HEK293 (cell line): Measurements from ENCODE around the gene LPIN2.

Experiments
- CTCF ChIA-PET: fragments of 350-600 bp; formaldehyde crosslinking; extraction: SDS; loops from one replicate; lab custom pipeline; 2021; ENCODE audit warnings: antibody characterized with exemption; lab: Yijun Ruan, JAX
- POLR2A ChIA-PET: fragments of 300-600 bp; formaldehyde crosslinking; extraction: SDS; loops from one replicate; lab custom pipeline; 2020; ENCODE audit warnings: antibody characterized with exemption, inconsistent platforms; lab: Yijun Ruan, JAX
- H3K27ac ChIP-seq: fragments of 200-500 bp; sonication (Bioruptor generic); 2 replicates; pipeline ENCODE4 v1.5.1; 2014; ENCODE audit warnings: low read depth, low read length, control low read depth, inconsistent platforms; ENCODE audit errors: extremely low read depth
- H3K36me3 ChIP-seq, 2 experiments: fragments of 200-500 bp in 1 of 2; sonication (Bioruptor generic) in 1 of 2; 1 replicate in 1 of 2; 2 replicates in 1 of 2; pipeline ENCODE4 v1.5.1; 2014 to 2017; ENCODE audit warnings: inconsistent platforms in 2 of 2, low read length in 2 of 2; ENCODE audit not compliant: control insufficient read depth in 2 of 2, insufficient read depth in 1 of 2
- H3K4me1 ChIP-seq: fragments of 200-500 bp; sonication (Bioruptor generic); 2 replicates; pipeline ENCODE4 v1.5.1; 2014; ENCODE audit warnings: mild to moderate bottlenecking, low read length, inconsistent platforms; ENCODE audit not compliant: control insufficient read depth, insufficient read depth
- H3K4me3 ChIP-seq: 2 replicates; pipeline ENCODE4 v1.5.1; 2011; ENCODE audit warnings: low read depth, mild to moderate bottlenecking, control low read depth, low read length, moderate library complexity
- H3K9me3 ChIP-seq: fragments of 200-500 bp; sonication (Bioruptor generic); 2 replicates; pipeline ENCODE4 v1.5.1; 2014; ENCODE audit warnings: low read depth, low read length, inconsistent platforms; ENCODE audit not compliant: control insufficient read depth, insufficient read depth
- GLIS2 ChIP-seq: fragments of 450-650 bp; formaldehyde crosslinking; IDR thresholded peaks from 2 replicates; pipeline ENCODE4 v1.5.1; 2016; ENCODE audit warnings: missing biosample characterization, missing genetic modification characterization
- PRDM1 ChIP-seq: fragments of 450-650 bp; formaldehyde crosslinking; IDR thresholded peaks from 2 replicates; pipeline ENCODE4; 2016; ENCODE audit warnings: missing biosample characterization, missing genetic modification characterization
- ZBTB48 ChIP-seq: fragments of 450-650 bp; formaldehyde crosslinking; IDR thresholded peaks from 2 replicates; pipeline ENCODE4 v1.5.1; 2016; ENCODE audit warnings: missing biosample characterization, missing genetic modification characterization
- ZNF175 ChIP-seq: fragments of 450-650 bp; formaldehyde crosslinking; IDR thresholded peaks from 2 replicates; pipeline ENCODE4 v1.5.1; 2016; ENCODE audit warnings: missing biosample characterization, missing genetic modification characterization
- ZNF248 ChIP-seq: fragments of 450-650 bp; formaldehyde crosslinking; IDR thresholded peaks from 2 replicates; pipeline ENCODE4 v1.5.1; 2017; ENCODE audit warnings: missing biosample characterization, missing genetic modification characterization
- ZNF394 ChIP-seq: fragments of 450-650 bp; formaldehyde crosslinking; IDR thresholded peaks from 2 replicates; pipeline ENCODE4 v1.5.1; 2016; ENCODE audit warnings: missing biosample characterization, missing genetic modification characterization, mild to moderate bottlenecking, moderate library complexity, borderline replicate concordance
- ZNF426 ChIP-seq: fragments of 450-650 bp; formaldehyde crosslinking; IDR thresholded peaks from 2 replicates; pipeline ENCODE4 v1.5.1; 2017; ENCODE audit warnings: missing biosample characterization, missing genetic modification characterization, mild to moderate bottlenecking, inconsistent platforms, moderate library complexity
- ZNF623 ChIP-seq: fragments of 450-650 bp; formaldehyde crosslinking; IDR thresholded peaks from 2 replicates; pipeline ENCODE4 v1.5.1; 2016; ENCODE audit warnings: missing biosample characterization, missing genetic modification characterization
- ZNF747 ChIP-seq: fragments of 450-650 bp; formaldehyde crosslinking; IDR thresholded peaks from 2 replicates; pipeline ENCODE4 v1.5.1; 2016; ENCODE audit warnings: missing biosample characterization, missing genetic modification characterization
- TF ChIP-seq, protein P1 (sequence below): fragments of 450-650 bp; formaldehyde crosslinking; conservative IDR thresholded peaks from 2 replicates; pipeline ENCODE4 v1.5.1; 2016; ENCODE audit warnings: low read depth, missing biosample characterization, missing genetic modification characterization
- TF ChIP-seq, protein P2 (sequence below): fragments of 450-650 bp; formaldehyde crosslinking; optimal IDR thresholded peaks from 2 replicates; pipeline ENCODE3; 2016; ENCODE audit warnings: missing biosample characterization, mild to moderate bottlenecking, missing genetic modification characterization
- TF ChIP-seq, protein P3 (sequence below): fragments of 450-650 bp; formaldehyde crosslinking; IDR thresholded peaks from 2 replicates; pipeline ENCODE4 v1.5.1; 2016; ENCODE audit warnings: missing biosample characterization, missing genetic modification characterization
- TF ChIP-seq, protein P4 (sequence below): fragments of 450-650 bp; formaldehyde crosslinking; IDR thresholded peaks from 2 replicates; pipeline ENCODE4 v1.5.1; 2016; ENCODE audit warnings: missing biosample characterization, missing genetic modification characterization
- TF ChIP-seq, protein P5 (sequence below): fragments of 450-650 bp; formaldehyde crosslinking; IDR thresholded peaks from 2 replicates; pipeline ENCODE4 v1.5.1; 2016; ENCODE audit warnings: missing biosample characterization, missing genetic modification characterization

The LPIN2 gene

DNA sequence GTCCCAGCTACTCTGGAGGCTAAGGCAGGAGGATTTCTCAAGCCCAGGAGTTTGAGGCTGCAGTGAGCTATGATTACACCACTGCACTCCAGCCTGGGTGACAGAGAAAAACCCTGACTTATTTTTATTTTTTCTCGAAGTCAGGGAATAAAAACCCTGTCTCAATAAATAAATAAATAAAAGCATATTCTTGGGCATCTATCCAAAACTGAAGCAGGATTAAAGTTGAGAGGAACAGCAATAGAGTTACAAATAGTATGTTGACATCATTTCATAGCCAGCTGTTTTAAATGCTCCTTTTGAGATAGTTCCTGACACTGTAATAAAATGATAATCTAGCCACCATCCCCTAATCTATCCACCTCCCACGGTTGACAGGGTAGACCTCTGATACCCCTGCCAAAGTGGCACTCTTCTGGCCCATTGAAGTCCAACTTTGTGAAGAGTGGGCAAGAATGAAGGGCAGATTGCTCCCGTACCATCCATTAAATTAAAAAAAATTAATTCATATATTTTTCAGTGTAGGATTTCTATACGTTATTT is 42.3 kb upstream of the LPIN2 start:
- no peaks in the 10 kb centered on the region for H3K36me3 ChIP-seq

DNA sequence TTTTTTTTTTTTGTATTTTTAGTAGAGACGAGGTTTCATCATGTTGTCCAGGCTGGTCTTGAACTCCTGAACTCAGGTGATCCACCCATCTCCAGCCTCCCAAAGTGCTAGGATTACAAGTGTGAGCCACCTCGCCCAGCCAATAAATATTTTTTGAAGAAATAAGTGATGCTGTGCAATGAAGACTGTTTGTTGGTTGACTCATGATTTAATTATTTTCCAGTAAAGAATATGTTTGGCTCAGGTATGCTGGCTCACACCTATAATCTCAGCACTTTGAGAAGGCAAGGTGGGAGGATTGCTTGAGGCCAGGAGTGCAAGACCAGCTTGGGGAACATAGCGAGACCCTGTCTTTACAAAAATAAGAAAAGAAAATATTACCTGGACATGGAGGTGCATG is 41.8 kb upstream of the LPIN2 start:
- H3K9me3 ChIP-seq, result no peaks in the 10 kb centered on the region
- no peak overlapping the region for H3K4me3 ChIP-seq
- ChIA-PET POLR2A (interaction anchor here (0.7 kb wide), 1 partner anchor 604 kb away, joined by 3 read pairs; no protein-coding TSS in a partner anchor), CTCF (interaction anchor here (0.6 to 1.5 kb wide), 4 partner anchors 10 to 33 kb away, joined by 3 to 9 read pairs (median 4); no protein-coding TSS in a partner anchor)
- H3K4me1 ChIP-seq, result no peaks in the 10 kb centered on the region; the same call in 1 of the 2 replicates
- H3K27ac ChIP-seq, result no peak overlapping the region
- no peaks in the 10 kb centered on the region for H3K36me3 ChIP-seq
- no peak for TF ChIP-seq GLIS2 (tag by site-specific recombination)
- TF ChIP-seq, protein P1, sequence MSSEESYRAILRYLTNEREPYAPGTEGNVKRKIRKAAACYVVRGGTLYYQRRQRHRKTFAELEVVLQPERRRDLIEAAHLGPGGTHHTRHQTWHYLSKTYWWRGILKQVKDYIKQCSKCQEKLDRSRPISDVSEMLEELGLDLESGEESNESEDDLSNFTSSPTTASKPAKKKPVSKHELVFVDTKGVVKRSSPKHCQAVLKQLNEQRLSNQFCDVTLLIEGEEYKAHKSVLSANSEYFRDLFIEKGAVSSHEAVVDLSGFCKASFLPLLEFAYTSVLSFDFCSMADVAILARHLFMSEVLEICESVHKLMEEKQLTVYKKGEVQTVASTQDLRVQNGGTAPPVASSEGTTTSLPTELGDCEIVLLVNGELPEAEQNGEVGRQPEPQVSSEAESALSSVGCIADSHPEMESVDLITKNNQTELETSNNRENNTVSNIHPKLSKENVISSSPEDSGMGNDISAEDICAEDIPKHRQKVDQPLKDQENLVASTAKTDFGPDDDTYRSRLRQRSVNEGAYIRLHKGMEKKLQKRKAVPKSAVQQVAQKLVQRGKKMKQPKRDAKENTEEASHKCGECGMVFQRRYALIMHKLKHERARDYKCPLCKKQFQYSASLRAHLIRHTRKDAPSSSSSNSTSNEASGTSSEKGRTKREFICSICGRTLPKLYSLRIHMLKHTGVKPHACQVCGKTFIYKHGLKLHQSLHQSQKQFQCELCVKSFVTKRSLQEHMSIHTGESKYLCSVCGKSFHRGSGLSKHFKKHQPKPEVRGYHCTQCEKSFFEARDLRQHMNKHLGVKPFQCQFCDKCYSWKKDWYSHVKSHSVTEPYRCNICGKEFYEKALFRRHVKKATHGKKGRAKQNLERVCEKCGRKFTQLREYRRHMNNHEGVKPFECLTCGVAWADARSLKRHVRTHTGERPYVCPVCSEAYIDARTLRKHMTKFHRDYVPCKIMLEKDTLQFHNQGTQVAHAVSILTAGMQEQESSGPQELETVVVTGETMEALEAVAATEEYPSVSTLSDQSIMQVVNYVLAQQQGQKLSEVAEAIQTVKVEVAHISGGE, result no peak
- no peak for TF ChIP-seq ZNF394 (tag by site-specific recombination)
- TF ChIP-seq PRDM1 (tag by site-specific recombination), result no peak

More for the DNA sequence above, 42.3 kb upstream of the LPIN2 start:
- Histone ChIP-seq H3K9me3 (no peaks in the 10 kb centered on the region), H3K4me1 (no peaks in the 10 kb centered on the region; the same call in 1 of the 2 replicates), H3K4me3 (no peak overlapping the region), H3K27ac (no peak overlapping the region)
- TF ChIP-seq, protein P2, sequence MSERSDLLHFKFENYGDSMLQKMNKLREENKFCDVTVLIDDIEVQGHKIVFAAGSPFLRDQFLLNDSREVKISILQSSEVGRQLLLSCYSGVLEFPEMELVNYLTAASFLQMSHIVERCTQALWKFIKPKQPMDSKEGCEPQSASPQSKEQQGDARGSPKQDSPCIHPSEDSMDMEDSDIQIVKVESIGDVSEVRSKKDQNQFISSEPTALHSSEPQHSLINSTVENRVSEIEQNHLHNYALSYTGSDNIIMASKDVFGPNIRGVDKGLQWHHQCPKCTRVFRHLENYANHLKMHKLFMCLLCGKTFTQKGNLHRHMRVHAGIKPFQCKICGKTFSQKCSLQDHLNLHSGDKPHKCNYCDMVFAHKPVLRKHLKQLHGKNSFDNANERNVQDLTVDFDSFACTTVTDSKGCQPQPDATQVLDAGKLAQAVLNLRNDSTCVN (tag by site-specific recombination), result no peak
- TF ChIP-seq ZBTB48 (tag by site-specific recombination), result 0 out of 2 replicates have a peak, but pooled peaks have one; percentile 24
- POLR2A ChIA-PET, result no interaction called here
- CTCF ChIA-PET, result interaction anchor here (0.8 to 1.5 kb wide), 3 partner anchors 10 to 27 kb away, joined by 3 to 9 read pairs (median 5); no protein-coding TSS in a partner anchor

DNA sequence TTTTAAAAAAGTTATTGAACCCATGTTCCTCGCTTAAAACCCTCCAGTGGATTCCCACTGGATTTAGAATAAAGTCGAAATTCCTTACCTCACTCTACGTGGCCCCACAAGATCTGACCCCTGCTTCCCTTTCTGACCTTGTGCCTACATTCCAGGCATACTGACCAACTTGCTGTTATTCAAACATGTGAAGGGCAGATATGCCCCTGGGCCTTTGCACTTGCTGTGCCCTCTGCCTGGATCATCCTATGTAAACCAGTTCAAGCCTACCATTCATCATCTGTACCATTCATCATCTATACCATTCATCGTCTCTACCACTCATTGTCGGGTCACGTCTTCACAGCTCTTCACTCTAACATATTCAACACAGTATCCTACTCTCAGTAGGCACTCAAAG is 41.3 kb upstream of the LPIN2 start:
- Histone ChIP-seq H3K36me3 (no peaks in the 10 kb centered on the region), H3K4me1 (no peaks in the 10 kb centered on the region; the same call in 1 of the 2 replicates), H3K27ac (no peak overlapping the region), H3K4me3 (no peak overlapping the region), H3K9me3 (no peaks in the 10 kb centered on the region)
- ChIA-PET CTCF (interaction anchor here (0.6 to 0.7 kb wide), 2 partner anchors 22 to 32 kb away, joined by 4 read pairs; no protein-coding TSS in a partner anchor), POLR2A (interaction anchor here (0.7 kb wide), 1 partner anchor 605 kb away, joined by 3 read pairs; no protein-coding TSS in a partner anchor)
- TF ChIP-seq ZNF623 (tag by site-specific recombination), result peak; percentile 74
- TF ChIP-seq, protein P3, sequence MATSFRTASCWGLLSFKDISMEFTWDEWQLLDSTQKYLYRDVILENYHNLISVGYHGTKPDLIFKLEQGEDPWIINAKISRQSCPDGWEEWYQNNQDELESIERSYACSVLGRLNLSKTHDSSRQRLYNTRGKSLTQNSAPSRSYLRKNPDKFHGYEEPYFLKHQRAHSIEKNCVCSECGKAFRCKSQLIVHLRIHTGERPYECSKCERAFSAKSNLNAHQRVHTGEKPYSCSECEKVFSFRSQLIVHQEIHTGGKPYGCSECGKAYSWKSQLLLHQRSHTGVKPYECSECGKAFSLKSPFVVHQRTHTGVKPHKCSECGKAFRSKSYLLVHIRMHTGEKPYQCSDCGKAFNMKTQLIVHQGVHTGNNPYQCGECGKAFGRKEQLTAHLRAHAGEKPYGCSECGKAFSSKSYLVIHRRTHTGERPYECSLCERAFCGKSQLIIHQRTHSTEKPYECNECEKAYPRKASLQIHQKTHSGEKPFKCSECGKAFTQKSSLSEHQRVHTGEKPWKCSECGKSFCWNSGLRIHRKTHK (tag by site-specific recombination), result no peak

DNA sequence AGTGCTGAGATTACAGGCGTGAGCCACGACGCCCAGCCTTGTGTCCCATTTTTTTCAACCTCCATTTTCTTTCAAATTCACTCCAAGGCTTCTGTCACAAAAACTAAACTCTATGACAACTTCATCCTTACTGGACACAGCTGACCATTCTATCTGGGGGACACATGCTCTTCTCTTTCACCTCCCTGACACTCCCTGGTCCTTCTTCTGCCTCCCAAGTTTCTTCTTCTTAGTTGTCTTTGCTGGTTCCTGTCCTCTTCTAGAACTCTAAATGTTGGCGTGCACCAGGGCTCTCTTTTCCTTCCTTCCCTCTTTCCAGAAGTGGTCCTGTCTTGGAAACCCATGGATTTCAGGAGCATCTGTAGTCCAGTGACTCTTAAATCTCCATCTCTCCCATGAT is 40.1 kb upstream of the LPIN2 start:
- POLR2A ChIA-PET, result no interaction called here
- Histone ChIP-seq H3K36me3 (no peaks in the 10 kb centered on the region), H3K27ac (no peak overlapping the region), H3K4me1 (no peaks in the 10 kb centered on the region; the same call in 1 of the 2 replicates), H3K4me3 (no peak overlapping the region), H3K9me3 (no peaks in the 10 kb centered on the region)
- CTCF ChIA-PET, result interaction anchor here (0.8 kb wide), 1 partner anchor 10 kb away, joined by 3 read pairs; no protein-coding TSS in a partner anchor
- TF ChIP-seq ZNF747 (tag by site-specific recombination), result no peak
- TF ChIP-seq ZNF426 (tag by site-specific recombination), result no peak
- TF ChIP-seq, protein P4, sequence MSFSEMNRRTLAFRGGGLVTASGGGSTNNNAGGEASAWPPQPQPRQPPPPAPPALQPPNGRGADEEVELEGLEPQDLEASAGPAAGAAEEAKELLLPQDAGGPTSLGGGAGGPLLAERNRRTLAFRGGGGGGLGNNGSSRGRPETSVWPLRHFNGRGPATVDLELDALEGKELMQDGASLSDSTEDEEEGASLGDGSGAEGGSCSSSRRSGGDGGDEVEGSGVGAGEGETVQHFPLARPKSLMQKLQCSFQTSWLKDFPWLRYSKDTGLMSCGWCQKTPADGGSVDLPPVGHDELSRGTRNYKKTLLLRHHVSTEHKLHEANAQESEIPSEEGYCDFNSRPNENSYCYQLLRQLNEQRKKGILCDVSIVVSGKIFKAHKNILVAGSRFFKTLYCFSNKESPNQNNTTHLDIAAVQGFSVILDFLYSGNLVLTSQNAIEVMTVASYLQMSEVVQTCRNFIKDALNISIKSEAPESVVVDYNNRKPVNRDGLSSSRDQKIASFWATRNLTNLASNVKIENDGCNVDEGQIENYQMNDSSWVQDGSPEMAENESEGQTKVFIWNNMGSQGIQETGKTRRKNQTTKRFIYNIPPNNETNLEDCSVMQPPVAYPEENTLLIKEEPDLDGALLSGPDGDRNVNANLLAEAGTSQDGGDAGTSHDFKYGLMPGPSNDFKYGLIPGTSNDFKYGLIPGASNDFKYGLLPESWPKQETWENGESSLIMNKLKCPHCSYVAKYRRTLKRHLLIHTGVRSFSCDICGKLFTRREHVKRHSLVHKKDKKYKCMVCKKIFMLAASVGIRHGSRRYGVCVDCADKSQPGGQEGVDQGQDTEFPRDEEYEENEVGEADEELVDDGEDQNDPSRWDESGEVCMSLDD, result no peak
- TF ChIP-seq, protein P5, sequence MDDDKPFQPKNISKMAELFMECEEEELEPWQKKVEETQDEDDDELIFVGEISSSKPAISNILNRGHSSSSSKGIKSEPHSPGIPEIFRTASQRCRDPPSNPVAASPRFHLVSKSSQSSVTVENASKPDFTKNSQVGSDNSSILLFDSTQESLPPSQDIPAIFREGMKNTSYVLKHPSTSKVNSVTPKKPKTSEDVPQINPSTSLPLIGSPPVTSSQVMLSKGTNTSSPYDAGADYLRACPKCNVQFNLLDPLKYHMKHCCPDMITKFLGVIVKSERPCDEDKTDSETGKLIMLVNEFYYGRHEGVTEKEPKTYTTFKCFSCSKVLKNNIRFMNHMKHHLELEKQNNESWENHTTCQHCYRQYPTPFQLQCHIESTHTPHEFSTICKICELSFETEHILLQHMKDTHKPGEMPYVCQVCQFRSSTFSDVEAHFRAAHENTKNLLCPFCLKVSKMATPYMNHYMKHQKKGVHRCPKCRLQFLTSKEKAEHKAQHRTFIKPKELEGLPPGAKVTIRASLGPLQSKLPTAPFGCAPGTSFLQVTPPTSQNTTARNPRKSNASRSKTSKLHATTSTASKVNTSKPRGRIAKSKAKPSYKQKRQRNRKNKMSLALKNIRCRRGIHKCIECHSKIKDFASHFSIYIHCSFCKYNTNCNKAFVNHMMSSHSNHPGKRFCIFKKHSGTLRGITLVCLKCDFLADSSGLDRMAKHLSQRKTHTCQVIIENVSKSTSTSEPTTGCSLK, result no peak
- no peak for TF ChIP-seq ZNF175 (tag by site-specific recombination)
- TF ChIP-seq ZBTB48 (tag by site-specific recombination), result no peak
- TF ChIP-seq ZNF623 (tag by site-specific recombination), result no peak
- TF ChIP-seq ZNF248 (tag by site-specific recombination), result no peak
